Measurements from ENCODE around the gene VPS11. TPM values are rescaled to one million over a fixed set of nuclear protein-coding genes. Genes with fewer than 3 reads are reported as not detected.
A peak's percentile ranks its signal among the peaks of the same experiment; 100 is the strongest.

Gene VPS11
- total RNA-seq, 1 experiment from 2014 or later = 20.2 TPM

GRCh38 chr11:119093942-119094815 lies 26.6 kb downstream of the VPS11 start (continued):
- 0 out of 2 replicates have a peak, but pooled peaks have one; percentile 14 for TF ChIP-seq HMGXB4 (CRISPR knock-in tag; IDR thresholded peaks at IDR 0.05)
- 0 out of 2 replicates have a peak, but pooled peaks have one; percentile 9 for TF ChIP-seq FOXP4 (CRISPR knock-in tag; IDR thresholded peaks at IDR 0.05)
- TF ChIP-seq GTF2I (CRISPR knock-in tag; conservative IDR thresholded peaks at IDR 0.05) = no peak
- TF ChIP-seq OVOL2 (CRISPR knock-in tag; IDR thresholded peaks at IDR 0.05; ENCODE audit: borderline replicate concordance) = no peak
- 0 out of 2 replicates have a peak, but pooled peaks have one; percentile 32 for TF ChIP-seq MYBL2 (CRISPR knock-in tag; IDR thresholded peaks at IDR 0.05)
- no peak for TF ChIP-seq MAX (CRISPR knock-in tag; IDR thresholded peaks at IDR 0.05)
- 0 out of 2 replicates have a peak, but pooled peaks have one; percentile 31 for TF ChIP-seq AFF4 (CRISPR knock-in tag; IDR thresholded peaks at IDR 0.05; ENCODE audit: borderline replicate concordance)
- no peak for TF ChIP-seq ATF3 (CRISPR knock-in tag; conservative IDR thresholded peaks at IDR 0.05)
- 0 out of 2 replicates have a peak, but pooled peaks have one; percentile 15 for TF ChIP-seq NFYB (CRISPR knock-in tag; conservative IDR thresholded peaks at IDR 0.05; ENCODE audit: low read depth)
- peak; percentile 59; the same call in 1 of the 2 replicates for TF ChIP-seq FOXP1 (CRISPR knock-in tag; IDR thresholded peaks at IDR 0.05; ENCODE audit: borderline replicate concordance)
- TF ChIP-seq NFATC4 (CRISPR knock-in tag; IDR thresholded peaks at IDR 0.05) = 0 out of 2 replicates have a peak, but pooled peaks have one; percentile 11

- H3K9me3 Mint-ChIP-seq = no peaks in the 10 kb centered on the region
- peak; percentile 14 for ATAC-seq
- peaks cover 51% of the 10 kb centered on the region for H3K36me3 Mint-ChIP-seq
- H3K27me3 Mint-ChIP-seq (ENCODE audit: low read depth) = no peaks in the 10 kb centered on the region
- DNase-seq (ENCODE audit: low spot score) = peak; percentile 74
- peaks cover 24% of the 10 kb centered on the region for H3K4me1 Mint-ChIP-seq
- H3K27ac Mint-ChIP-seq = peak overlapping the region; percentile 68
- ChIA-PET CTCF (interaction anchor here (0.6 to 2.1 kb wide), 5 partner anchors 29 to 246 kb away, joined by 3 to 8 read pairs (median 4); partner anchors contain the start of gene C1QTNF5), POLR2A (interaction anchor here (0.6 to 2.6 kb wide), 6 partner anchors 10 to 102 kb away, joined by 3 to 12 read pairs (median 4); partner anchors contain the start of genes C2CD2L, HMBS and VPS11)
- TF ChIP-seq HMGXB4 (CRISPR knock-in tag; IDR thresholded peaks at IDR 0.05) (peak; percentile 96), NFE2L1 (CRISPR knock-in tag; IDR thresholded peaks at IDR 0.05) (no peak), SMAD4 (CRISPR knock-in tag; IDR thresholded peaks at IDR 0.05) (0 out of 2 replicates have a peak, but pooled peaks have one; percentile 26), ZNF532 (CRISPR knock-in tag; IDR thresholded peaks at IDR 0.05; ENCODE audit: borderline replicate concordance) (no peak)
- peak overlapping the region; percentile 94 for H3K4me3 Mint-ChIP-seq
Observed at GRCh38 chr11:119094816-119095065, 27.1 kb downstream of the VPS11 start.

Measured in WTC11 (cell line).